Caco-2 (cell line): ENCODE data around the gene RALGDS. TPM values are rescaled to one million over a fixed set of nuclear protein-coding genes. Genes with fewer than 3 reads are reported as not detected.

Experiments
- BruUV-seq: library from RNA; stranded (reverse); fragments of 400-500 nt; replicated peaks from 2 replicates; lab custom pipeline; 2021; lab: Mats Ljungman, UMichigan
- CTCF ChIA-PET: fragments of 300-600 bp; sonication (Branson Sonifier 250); formaldehyde crosslinking; loops from one replicate; lab custom pipeline; 2022; ENCODE audit warnings: antibody characterized with exemption; lab: Charles Lee
- POLR2A ChIA-PET: fragments of 300-600 bp; sonication (Branson Sonifier 250); formaldehyde crosslinking; loops from one replicate; lab custom pipeline; 2022; ENCODE audit warnings: antibody characterized with exemption; lab: Charles Lee
- DNase-seq, 2 experiments: peaks; one replicate each; pipeline versions ENCODE4 v3.0.0 to v3.0.0-alpha.2; 2020 to 2022
- H3K27me3 ChIP-seq: replicated peaks from 2 replicates; pipeline ENCODE4 v1.6.0; 2011; ENCODE audit warnings: low read length; ENCODE audit not compliant: control insufficient read depth, insufficient read depth
- H3K36me3 ChIP-seq: 2 replicates; pipeline ENCODE4 v1.5.1; 2011; ENCODE audit warnings: low read length; ENCODE audit not compliant: control insufficient read depth, insufficient read depth
- H3K4me1 ChIP-seq: fragments of 250-450 bp; sonication (Bioruptor Pico); 2 replicates; pipeline ENCODE4 v1.5.1; 2020; ENCODE audit warnings: mild to moderate bottlenecking
- H3K4me3 ChIP-seq: 2 replicates; pipeline ENCODE4 v1.5.1; 2011; ENCODE audit warnings: low read depth, mild to moderate bottlenecking, control low read depth, low read length
- H3K9me3 ChIP-seq: fragments of 250-450 bp; sonication (Bioruptor Pico); 2 replicates; pipeline ENCODE4 v1.5.1; 2020; ENCODE audit warnings: mild to moderate bottlenecking, moderate library complexity
- H3K27ac Mint-ChIP-seq: one replicate; pipeline ENCODE4 v1.8.0; 2022; ENCODE audit warnings: mixed read lengths; ENCODE audit not compliant: unreplicated experiment
- H3K27me3 Mint-ChIP-seq: one replicate; pipeline ENCODE4 v1.8.0; 2022; ENCODE audit warnings: mixed read lengths; ENCODE audit not compliant: insufficient read depth, unreplicated experiment
- H3K36me3 Mint-ChIP-seq: one replicate; pipeline ENCODE4 v1.8.0; 2022; ENCODE audit warnings: mild to moderate bottlenecking, mixed read lengths; ENCODE audit not compliant: insufficient read depth, unreplicated experiment
- H3K4me1 Mint-ChIP-seq: one replicate; pipeline ENCODE4 v1.8.0; 2022; ENCODE audit warnings: low read depth, mixed read lengths; ENCODE audit not compliant: unreplicated experiment
- H3K4me3 Mint-ChIP-seq: one replicate; pipeline ENCODE4 v1.8.0; 2022; ENCODE audit warnings: mild to moderate bottlenecking, moderate library complexity, mixed read lengths; ENCODE audit not compliant: unreplicated experiment
- H3K9me3 Mint-ChIP-seq: one replicate; pipeline ENCODE4 v1.8.0; 2022; ENCODE audit warnings: mixed read lengths; ENCODE audit not compliant: unreplicated experiment
- intact Hi-C: fragments of 100-400 bp; cut with micrococcal nuclease; formaldehyde crosslinking; loops from one replicate; pipeline ENCODE4 v1.10.0; 2022; ENCODE audit not compliant: unreplicated experiment
- total RNA-seq: library from RNA; stranded (reverse); gene quantifications from 2 replicates; pipeline ENCODE4 v1.2.3, GENCODE V29; 2022
- TF ChIP-seq, protein P1 (sequence below), 2 experiments: fragments of 200-600 bp in 1 of 2; IDR thresholded peaks; 1 replicate in 1 of 2; 2 replicates in 1 of 2; pipeline versions ENCODE4 v1.5.1 to v1.8.0; 2011 to 2022; ENCODE audit warnings: antibody characterized with exemption in 1 of 2, control low read depth in 1 of 2, inconsistent platforms in 1 of 2, low read depth in 1 of 2, low read length in 1 of 2, mild to moderate bottlenecking in 1 of 2, moderate library complexity in 1 of 2; ENCODE audit not compliant: insufficient read depth in 1 of 2, severe bottlenecking in 1 of 2, unreplicated experiment in 1 of 2

RALGDS gene
- total RNA-seq, 1 experiment from 2014 or later, result 18.7 TPM

DNA sequence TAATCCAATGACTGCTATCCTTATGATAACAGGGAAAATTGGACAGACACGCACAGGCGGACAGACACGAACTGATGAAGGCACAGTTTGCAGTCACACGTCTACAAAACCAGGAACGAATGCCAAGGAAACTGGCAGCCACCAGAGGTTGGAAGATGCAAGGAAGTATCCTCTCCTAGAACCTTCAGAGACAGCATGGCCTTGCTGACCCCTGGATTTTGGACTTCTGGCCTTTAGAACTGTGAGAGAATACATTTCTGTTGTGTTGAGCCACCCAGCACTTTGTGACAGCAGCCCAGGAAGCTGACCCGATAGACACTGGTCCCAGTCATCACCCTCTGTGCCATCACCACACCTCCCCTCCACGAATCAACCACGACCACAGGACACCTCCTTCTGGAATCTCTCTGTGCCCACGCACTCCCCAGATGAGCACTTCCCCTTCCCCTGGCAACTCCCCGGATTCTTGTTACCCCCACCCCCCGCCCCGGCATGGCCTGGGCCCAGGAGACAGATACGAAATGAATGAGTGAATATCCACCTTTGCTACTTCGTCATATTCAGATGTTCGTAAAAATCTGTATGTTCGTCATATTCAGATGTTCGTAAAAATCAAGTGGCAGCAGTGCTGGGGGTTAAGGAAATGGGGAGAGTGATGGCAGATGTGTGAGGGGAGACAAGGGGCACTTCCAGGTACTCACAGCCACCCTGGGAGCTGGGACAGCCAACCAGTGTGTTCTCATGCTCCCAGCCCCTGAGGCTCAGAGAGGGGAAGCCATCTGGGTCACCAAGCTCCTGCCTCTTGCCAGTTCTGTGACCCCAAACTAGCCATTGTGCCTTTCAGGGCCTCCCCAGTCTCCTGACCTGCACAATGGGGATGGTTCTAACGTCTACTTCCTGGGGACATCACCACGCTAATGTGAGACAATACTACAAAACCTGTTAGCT, 24.1 kb upstream of the RALGDS start:
- H3K4me1 ChIP-seq, result peaks cover 20% of the 10 kb centered on the region
- no peak overlapping the region for H3K4me3 ChIP-seq
- TF ChIP-seq, protein P1, sequence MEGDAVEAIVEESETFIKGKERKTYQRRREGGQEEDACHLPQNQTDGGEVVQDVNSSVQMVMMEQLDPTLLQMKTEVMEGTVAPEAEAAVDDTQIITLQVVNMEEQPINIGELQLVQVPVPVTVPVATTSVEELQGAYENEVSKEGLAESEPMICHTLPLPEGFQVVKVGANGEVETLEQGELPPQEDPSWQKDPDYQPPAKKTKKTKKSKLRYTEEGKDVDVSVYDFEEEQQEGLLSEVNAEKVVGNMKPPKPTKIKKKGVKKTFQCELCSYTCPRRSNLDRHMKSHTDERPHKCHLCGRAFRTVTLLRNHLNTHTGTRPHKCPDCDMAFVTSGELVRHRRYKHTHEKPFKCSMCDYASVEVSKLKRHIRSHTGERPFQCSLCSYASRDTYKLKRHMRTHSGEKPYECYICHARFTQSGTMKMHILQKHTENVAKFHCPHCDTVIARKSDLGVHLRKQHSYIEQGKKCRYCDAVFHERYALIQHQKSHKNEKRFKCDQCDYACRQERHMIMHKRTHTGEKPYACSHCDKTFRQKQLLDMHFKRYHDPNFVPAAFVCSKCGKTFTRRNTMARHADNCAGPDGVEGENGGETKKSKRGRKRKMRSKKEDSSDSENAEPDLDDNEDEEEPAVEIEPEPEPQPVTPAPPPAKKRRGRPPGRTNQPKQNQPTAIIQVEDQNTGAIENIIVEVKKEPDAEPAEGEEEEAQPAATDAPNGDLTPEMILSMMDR (IDR thresholded peaks at IDR 0.05; ENCODE audit: insufficient read depth in 1 of 2, low read depth in 1 of 2, low read length in 1 of 2, severe bottlenecking in 1 of 2, unreplicated experiment in 1 of 2), result no peak
- Mint-ChIP-seq H3K36me3 (peaks cover 19% of the 10 kb centered on the region), H3K9me3 (no peaks in the 10 kb centered on the region), H3K27me3 (no peaks in the 10 kb centered on the region), H3K4me1 (peaks cover 4% of the 10 kb centered on the region), H3K4me3 (no peak overlapping the region), H3K27ac (peak overlapping the region; percentile 74)
- peaks cover 3% of the 10 kb centered on the region for H3K36me3 ChIP-seq
- H3K9me3 ChIP-seq, result no peaks in the 10 kb centered on the region
- intact Hi-C loops, result no loop called here
- POLR2A ChIA-PET, result no interaction called here
- no TSS peak for BruUV-seq
- DNase-seq, result no peak
- H3K27me3 ChIP-seq, result no peaks in the 10 kb centered on the region
- CTCF ChIA-PET, result interaction anchor here (0.5 to 2.5 kb wide), 11 partner anchors 12 to 290 kb away, joined by 3 to 15 read pairs (median 4); partner anchors contain the start of gene GTF3C5

DNA sequence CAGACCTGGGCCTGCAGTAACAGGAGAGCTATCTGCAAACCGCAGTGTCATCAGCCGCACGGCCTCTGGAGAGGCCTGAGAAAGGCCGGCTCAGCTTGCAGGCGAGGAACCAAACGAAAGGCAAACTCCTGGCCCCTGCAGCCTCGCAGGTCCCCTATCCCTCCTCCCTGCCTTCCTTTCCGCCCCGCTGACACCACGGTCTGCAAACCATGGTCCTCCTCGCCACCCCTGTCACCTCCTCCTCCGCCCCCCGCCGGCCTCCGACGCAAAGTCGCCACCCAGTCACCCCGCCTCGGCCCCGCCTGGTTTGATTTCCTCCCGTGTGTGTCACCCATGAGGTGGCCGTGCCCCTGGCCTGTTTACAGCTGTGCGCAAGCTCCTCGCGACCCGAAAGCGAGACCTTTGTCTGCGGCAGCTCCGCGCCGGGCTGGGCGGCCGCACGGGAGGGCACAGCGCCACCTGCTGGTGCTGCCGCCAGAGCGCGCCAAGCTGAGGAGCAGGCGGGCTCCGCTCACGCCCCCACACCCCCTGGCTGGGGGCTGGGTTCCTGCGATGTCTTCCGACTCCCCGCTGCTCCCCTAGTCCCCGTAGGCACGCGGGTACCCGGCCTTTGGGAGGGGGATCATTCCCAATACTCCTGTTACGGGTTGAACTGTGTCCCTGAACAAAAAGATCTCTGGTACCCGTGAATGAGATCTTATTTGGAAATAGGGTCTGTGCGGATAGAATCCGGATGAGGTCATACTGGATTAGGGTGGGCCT, 23.3 kb upstream of the RALGDS start:
- Mint-ChIP-seq H3K36me3 (peaks cover 14% of the 10 kb centered on the region), H3K4me3 (peak overlapping the region; percentile 65), H3K9me3 (no peaks in the 10 kb centered on the region), H3K4me1 (peaks cover 4% of the 10 kb centered on the region), H3K27me3 (no peaks in the 10 kb centered on the region), H3K27ac (peak overlapping the region; percentile 74)
- TF ChIP-seq, protein P1 (IDR thresholded peaks at IDR 0.05; ENCODE audit: insufficient read depth in 1 of 2, low read depth in 1 of 2, low read length in 1 of 2, severe bottlenecking in 1 of 2, unreplicated experiment in 1 of 2), result peak; percentile 82 to 95
- H3K36me3 ChIP-seq, result peaks cover 3% of the 10 kb centered on the region
- ChIA-PET POLR2A (no interaction called here), CTCF (interaction anchor here (0.5 to 2.5 kb wide), 18 partner anchors 11 to 289 kb away, joined by 3 to 15 read pairs (median 4); partner anchors contain the start of gene GTF3C5)
- DNase-seq, result peak; percentile 74 to 84
- no peaks in the 10 kb centered on the region for H3K27me3 ChIP-seq
- intact Hi-C loops, result no loop called here
- BruUV-seq, result no TSS peak
- peak overlapping the region; percentile 20; the same call in 1 of the 2 replicates for H3K4me3 ChIP-seq
- H3K4me1 ChIP-seq, result peaks cover 20% of the 10 kb centered on the region
- no peaks in the 10 kb centered on the region for H3K9me3 ChIP-seq

DNA sequence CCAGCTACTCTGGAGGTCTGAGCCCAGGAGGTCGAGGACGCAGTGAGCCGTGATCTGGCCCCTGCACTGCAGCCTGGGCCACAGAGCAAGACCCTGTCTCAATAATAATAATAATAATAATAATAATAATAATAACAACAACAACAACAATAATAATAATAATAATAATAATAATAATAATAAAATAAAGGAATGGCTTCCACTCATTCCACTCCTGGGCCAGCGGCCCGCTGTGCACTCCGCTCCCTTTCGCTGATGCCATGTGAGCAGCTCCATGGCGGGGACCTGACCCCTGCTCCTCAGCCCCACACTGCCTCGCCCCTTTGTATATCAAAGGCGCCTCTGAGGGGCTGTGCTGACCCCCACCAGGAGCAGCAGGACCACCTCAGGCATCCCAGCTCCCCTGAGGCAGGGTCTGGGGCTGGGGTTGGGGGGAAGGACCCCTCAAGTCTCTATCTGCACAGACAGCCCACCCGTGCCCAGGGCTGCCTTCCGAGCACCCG, 22.6 kb upstream of the RALGDS start:
- TF ChIP-seq, protein P1 (IDR thresholded peaks at IDR 0.05; ENCODE audit: insufficient read depth in 1 of 2, low read depth in 1 of 2, low read length in 1 of 2, severe bottlenecking in 1 of 2, unreplicated experiment in 1 of 2), result no peak
- intact Hi-C loops, result no loop called here
- no TSS peak for BruUV-seq
- Mint-ChIP-seq H3K27me3 (no peaks in the 10 kb centered on the region), H3K4me1 (peaks cover 4% of the 10 kb centered on the region), H3K36me3 (peaks cover 13% of the 10 kb centered on the region), H3K27ac (peak overlapping the region; percentile 74), H3K4me3 (no peak overlapping the region), H3K9me3 (no peaks in the 10 kb centered on the region)
- ChIA-PET POLR2A (no interaction called here), CTCF (interaction anchor here (0.5 to 2.5 kb wide), 18 partner anchors 10 to 741 kb away, joined by 3 to 15 read pairs (median 4); partner anchors contain the start of gene GTF3C5)
- H3K36me3 ChIP-seq, result peaks cover 3% of the 10 kb centered on the region
- no peak overlapping the region for H3K4me3 ChIP-seq
- peaks cover 20% of the 10 kb centered on the region for H3K4me1 ChIP-seq
- no peaks in the 10 kb centered on the region for H3K27me3 ChIP-seq
- H3K9me3 ChIP-seq, result no peaks in the 10 kb centered on the region
- no peak for DNase-seq
